GM21723 (cell line): ENCODE measurements around the gene RNF215.
"Not testable (repeated sequence)": the region's sequence is repeated elsewhere in the genome, so short reads cannot be mapped to it uniquely, and the experiment has no call there.

Source experiments
- ATAC-seq: cut with Tn5 transposase; IDR thresholded peaks from one replicate; pipeline ENCODE4 v1.9.1; 2021; ENCODE audit warnings: mild to moderate bottlenecking, moderate library complexity; ENCODE audit not compliant: unreplicated experiment

Gene RNF215

DNA sequence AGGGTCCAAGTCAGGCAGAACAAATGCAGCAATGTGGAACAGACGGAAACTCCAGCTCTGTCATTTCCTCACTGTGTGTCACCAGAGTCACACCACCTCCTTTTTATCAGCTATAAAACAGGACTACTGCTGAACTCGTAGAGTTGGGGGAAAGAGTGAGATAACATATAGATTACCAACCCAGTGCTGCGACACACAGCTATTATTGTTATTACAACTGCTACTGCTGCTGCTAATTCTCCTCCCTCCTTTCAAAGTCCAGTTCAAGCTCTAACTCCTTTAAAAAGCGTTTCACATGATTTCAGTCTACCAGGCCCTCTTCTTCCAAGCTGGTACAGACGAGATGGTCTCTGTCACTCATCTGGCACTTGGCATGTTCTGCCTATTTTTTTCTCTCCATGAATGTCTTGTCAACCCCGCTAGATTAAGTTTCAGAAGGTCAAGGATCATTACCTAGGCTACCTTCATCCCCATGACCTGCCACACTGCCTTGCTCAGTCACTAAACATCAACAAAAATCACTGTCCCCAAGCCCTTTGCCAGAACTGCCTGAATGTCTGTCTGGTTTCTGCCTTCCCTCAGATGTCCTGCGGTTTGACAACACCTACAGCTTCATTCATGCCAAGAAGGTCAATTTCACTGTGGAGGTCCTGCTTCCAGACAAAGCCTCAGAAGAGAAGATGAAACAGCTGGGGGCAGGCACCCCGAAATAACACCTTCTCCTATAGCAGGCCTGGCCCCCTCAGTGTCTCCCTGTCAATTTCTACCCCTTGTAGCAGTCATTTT, 34.7 kb upstream of the RNF215 start:
- no peak for ATAC-seq

DNA sequence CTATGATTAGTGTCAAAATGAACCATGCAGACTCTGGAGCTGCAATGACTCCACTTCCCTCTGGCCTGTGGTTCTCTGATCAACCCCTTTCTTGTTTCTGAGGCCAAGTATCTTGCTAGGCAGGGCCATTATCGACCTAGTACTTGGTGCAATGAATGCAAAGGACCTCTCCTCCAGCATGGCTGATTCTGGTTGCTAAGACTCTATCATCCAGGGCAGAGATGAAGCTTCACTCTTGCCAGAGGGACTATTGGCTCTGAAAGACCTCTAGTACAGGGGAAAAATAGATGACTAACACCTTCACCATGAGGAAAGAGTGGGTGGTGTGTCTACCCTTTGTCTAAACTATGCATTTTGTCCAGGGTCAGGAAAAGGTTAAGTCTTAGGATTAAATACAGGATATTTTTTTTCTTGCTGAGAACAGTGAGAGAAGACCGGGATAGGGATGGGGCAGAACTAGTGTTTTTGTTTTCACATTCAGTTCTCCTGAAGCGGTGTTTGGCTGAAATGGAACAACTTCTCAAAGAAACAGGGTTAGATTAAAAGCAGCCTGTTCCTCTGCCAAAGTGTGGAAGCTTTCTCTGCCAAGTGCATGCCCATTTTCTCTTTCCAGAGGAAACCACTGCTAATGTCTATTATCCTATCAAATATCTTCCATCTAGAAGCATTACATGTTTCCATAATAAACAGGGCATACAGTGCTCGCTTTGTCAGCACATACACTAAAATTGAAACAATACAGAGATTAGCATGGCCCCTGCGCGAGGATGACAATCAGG, 33.3 kb upstream of the RNF215 start:
- ATAC-seq: no peak

DNA sequence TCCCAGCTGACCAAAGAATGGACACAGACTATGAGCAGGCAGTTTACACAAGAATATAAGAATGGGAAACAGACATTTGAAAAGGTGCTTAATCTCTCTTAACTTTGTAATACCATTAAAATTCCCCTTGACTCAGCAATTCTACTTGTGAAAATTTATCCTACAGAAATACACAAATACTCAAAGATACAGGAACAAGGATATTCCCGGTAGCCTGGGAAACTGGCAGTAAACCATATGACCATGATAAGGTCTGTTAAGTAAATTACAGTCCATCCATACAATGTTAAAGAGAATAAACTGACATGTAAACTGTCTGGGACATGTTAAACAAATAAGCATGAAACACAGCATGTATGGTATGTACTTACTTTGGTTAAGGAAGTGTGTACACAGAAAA, 29.6 kb upstream of the RNF215 start:
- no peak for ATAC-seq

DNA sequence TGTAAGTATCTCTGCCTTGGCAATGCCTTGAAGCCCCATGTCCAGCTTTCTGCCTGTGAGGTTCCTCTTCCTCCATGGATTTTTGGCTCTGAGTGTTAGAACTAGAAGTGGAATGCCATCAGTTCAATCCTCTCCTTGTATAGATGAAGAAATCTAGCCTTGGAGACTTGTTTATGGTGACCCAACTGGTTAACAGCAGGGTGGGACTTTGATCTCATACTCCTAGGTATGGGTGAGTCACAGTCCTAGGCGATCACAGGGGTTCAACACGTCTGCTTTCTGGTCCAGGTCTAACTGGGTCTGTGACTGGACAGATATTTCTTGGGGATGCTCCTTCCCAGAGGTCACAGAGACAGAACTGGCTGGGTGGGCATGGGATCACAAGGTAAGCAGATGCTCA, 29.2 kb upstream of the RNF215 start:
- ATAC-seq: no peak

DNA sequence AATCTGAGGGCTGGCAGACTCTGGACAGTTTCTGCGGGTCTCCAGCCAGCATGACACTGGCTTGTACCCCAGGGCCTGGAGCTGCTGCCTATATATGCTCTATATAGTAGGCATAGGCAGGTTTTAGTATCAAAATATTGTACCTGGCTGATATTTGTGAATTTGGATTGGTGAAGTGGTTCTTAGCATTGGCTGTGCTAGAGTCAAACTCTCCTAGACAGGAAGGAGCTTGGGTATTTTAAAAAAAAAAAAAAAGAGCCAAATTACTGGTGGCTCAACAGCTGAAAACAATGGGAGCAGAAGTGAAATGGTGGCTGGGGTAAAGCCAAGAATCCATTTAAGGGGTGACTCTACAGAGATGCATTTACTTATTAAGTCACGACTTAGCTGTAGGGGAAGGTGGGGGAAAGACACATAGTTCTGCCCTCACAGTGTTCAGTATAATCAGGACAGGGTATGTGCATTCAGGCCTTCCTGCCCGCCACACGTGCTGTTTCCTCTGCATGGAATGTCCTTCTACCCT, 27.4 kb upstream of the RNF215 start:
- no peak for ATAC-seq

DNA sequence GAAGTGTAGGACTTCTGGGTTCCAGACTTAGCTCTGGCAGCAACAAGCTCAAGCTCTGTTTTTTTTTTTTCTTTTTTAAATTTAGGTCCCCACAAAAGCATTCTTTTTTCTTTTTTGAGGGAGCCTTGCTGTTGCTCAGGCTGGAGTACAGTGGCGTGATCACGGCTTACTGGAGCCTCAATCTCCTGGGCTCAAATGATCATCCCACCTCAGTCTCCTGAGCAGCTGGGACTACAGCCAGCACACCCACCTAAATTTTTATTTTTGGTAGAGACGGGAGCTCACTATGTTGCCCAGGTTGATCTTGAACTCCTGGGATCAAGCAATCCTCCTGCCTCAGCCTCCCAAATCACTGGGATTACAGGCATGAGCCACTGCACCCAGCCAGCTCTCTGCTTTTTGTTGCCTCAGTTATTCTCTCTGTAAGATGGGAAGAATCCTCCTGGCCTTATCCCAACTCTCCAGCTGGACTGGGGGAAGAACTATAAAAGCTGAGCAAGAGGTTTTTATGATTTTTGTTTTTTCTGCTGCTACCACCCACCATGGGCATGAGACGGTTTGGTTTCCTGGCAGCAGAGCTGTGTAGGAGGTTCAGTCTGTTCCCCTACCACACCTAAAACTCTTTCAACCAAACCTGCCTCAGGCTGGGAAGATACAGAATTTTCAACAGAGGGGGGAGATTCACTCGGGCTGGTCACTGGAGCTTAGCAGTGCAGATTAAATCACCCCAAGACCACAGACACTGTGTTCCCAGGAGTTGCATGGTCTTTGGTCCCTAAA, 26.7 kb upstream of the RNF215 start:
- ATAC-seq: no peak

DNA sequence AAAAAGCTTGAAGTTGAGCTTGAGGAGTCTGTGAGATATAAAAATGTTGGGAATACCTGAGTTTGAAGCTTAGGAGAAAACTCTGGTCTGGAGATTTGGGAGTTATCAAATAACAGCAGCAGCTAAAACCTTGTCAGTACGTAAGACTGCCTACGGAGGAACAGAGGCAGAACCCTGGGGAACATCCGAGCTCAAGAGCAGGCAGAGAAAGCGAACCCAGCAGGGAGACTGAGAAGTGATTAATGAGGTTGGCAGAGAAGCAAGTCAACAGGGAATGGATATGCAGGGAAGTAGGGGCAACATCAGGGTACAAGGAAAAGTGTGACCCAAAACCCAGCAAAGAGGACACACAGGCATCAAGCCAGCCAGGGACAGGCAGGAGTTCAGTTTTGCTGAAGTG, 25.8 kb upstream of the RNF215 start:
- ATAC-seq: no peak

DNA sequence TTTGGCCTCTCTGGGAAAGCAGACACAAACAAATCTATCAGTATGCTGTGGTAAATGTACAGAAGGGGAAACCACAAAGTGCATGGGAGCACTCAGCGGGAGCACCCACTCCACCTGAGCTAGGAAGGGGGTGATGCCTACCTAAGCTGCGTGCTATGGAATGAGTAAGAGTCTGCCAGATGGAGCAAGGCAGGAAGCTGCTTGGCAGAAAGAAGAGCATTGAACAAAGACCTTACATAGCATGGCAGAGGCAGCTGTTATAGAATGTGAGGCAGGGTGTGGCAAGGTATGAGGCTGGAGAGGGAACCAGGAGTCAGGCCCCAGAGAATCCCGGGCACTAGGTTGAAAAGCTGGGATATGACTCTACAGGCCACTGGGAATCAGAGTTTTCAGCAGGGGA, 24.6 kb upstream of the RNF215 start:
- no peak for ATAC-seq

DNA sequence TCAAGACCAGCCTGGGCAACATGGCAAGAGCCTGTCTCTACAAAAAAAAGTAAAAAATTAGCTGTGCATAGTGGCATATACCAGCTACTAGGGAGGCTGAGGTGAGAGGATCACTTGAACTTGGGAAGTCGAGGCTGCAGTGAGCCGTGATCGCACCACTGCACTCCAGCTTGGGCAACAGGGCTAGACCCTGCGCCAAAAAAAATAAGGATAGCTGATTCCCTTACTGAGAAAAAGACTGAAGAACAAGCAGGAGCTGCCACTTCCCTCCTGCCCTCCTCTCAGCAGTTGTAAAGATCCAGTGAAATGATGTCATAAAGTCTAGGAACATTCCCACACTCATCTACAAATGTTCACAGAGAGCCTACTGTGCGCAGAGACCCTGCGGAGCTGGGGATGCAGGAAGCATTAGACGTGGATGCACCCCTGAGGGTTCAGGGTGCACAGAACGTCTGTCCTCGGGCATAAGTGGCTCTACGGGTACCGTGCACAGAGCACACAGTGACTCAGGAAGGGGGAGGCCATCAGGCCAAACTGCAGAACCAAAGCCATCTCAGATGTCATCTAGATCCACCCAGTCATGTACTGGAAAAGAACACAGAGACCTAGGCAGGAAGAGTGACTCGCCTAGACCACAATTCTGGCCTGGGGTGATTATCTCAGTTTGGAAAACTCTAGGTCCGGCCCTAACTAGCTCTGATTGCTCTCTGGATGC, 21.3 kb upstream of the RNF215 start:
- no peak for ATAC-seq

DNA sequence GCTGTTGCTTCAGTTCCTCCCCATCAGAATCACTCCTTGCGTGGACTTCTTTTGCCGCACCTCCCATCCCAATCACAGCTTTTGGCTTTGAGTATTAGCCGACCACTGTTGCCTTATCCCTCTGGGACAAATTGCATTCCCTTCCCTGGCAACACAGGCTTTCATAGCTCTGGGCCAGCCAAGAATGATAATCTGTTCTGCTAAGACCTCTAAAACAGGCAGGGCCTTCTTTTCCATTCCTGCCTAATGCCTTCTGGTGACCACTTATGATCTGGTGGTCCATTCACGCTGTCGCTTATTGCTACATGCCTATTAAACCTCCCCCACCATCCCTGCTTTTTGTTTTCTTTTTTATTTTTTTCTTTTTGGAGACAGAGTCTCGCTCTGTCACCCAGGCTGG, 19.2 kb upstream of the RNF215 start:
- no peak for ATAC-seq

DNA sequence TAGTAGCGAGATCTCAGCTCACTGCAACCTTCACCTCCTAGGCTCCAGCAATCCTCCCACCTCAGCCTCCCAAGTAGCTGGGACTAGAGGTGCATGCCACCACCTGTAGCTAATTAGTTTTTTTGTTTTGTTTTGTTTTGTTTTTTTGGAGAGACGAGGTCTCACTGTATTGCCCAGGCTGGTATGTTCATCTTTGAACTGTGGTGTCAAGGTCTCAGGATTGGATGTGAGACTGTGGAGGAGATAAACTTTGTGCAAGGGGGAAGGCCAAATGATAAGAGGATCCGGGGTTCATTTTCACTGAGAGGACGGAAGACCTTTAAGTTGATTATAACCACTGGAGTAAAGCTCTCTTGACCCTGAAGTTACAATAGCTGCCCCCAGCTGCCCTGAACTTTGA, 18.5 kb upstream of the RNF215 start:
- ATAC-seq: no peak

DNA sequence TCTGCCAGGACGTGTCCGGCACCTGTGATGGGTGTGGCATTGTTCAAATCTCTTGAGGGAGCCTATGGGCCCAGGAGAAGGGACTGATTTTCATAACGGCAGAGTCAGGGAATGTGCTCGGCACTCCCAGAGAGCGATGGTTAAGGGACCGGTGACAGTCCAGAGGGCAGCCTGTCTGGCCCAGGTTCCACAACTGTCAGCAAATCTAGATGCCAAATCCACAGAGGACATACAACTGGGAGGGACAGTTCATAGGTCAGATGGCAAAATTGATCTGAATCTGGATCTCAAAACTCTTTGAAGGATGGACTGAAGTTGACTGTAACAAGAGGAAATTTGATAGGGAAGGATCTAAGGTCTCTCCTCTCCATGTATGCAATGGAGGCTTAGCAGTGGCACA, 17.1 kb upstream of the RNF215 start:
- no peak for ATAC-seq

DNA sequence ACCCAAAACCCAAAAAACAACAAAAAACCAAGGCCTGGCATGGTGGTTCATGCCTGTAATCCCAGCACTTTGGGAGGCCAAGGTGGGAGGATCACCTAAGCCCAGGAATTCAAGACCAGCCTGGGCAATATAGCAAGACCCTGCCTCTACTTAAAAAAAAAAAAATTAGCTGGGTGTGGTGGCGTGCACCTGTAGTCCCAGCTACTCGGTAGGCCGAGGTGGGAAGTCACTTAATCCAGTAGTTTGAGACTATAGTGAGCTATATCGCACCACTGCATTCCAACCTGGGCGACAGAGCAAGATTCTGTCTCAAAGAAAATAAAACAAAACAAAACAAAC, 15.5 kb upstream of the RNF215 start:
- not testable (repeated sequence) for ATAC-seq

DNA sequence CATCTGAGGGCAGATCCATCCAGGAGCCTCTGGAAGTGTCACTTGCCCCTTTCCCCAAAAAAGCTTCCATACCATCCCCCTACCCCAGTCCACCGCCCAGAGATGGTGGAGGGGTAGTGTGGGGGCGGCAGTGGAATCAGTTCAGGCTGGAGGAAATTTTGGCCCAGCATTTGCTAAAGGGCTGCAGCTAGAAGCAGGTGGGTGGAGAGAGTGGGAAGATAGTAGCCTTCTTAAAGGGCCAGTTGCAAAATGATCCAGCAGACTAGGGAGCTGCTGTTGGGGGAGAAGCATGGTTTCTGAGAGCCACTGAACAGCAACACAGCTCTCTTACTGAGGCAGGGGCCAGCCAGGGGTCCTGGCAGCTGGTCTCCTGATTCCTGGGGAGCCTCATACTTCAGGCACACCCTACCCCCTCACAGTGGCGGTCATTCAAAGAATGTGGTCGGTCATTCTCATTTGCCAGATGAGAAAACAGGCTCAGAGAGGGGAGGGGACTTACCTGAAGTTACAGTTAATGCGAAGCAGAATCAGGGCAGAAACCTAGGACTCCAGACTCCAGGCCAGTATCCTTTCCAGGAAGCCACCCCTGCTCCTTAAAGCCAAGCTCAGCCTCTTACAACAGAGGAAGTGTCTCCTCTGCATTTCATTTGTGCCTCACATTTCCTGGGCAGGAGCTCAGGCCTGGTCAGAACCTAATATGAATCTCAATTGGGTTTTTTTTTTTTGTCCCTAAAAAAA, 15.0 kb upstream of the RNF215 start:
- ATAC-seq: no peak

DNA sequence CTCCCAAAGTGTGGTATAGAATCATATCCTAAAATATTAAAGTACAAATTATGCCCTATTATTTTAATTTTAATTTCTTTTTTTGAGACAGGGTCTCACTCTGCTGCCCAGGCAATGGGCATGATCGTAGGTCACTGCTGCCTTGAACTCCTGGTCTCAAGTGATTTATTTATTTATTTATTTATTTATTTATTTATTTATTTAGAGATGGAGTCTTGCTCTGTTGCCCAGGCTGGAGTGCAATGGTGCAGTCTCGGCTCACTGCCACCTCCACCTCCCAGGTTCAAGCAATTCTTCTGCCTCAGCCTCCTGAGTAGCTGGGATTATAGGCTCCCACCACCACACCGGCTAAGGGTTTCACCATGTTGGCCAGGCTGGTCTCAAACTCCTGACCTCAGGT, 13.8 kb upstream of the RNF215 start:
- ATAC-seq: not testable (repeated sequence)

DNA sequence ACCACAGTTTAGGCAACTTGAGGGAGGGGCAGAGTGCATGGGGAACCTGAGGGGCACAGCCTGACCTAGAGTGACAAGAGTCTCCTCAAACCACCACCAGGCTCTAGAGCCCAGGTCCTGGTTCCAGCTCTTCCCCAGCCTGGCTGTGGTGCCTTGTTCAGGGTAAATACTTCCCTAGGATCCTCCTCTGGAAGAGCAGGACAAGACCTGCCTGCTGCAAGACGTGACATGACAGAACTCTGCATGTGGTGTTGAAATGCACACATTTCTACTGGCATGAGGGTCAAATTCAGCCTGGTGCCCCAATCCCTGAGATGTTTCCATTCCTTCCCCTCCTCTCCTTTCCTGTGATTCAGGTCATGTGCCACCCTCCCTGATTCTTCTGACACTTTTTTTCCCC, 12.9 kb upstream of the RNF215 start:
- ATAC-seq: no peak

DNA sequence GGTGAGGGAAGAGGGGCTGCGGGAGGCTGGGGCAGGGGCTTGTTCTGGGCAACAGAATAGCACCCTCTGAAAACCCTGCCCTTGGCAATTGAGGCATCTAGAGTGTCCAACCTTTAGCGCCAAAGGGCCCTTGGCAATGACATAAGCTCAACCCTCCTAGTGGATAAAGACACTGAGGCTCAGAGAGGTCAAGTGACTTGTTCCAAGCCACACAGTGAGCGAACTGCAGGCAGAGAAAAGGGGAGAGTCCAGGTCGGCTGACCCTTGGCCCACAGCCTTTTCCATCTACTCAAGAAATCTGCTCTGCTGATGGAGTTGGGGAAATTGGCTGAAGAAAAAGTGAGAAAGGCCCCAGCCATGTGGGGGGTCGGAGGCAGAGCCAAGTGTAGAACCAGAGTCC, 12.5 kb upstream of the RNF215 start:
- ATAC-seq: no peak

DNA sequence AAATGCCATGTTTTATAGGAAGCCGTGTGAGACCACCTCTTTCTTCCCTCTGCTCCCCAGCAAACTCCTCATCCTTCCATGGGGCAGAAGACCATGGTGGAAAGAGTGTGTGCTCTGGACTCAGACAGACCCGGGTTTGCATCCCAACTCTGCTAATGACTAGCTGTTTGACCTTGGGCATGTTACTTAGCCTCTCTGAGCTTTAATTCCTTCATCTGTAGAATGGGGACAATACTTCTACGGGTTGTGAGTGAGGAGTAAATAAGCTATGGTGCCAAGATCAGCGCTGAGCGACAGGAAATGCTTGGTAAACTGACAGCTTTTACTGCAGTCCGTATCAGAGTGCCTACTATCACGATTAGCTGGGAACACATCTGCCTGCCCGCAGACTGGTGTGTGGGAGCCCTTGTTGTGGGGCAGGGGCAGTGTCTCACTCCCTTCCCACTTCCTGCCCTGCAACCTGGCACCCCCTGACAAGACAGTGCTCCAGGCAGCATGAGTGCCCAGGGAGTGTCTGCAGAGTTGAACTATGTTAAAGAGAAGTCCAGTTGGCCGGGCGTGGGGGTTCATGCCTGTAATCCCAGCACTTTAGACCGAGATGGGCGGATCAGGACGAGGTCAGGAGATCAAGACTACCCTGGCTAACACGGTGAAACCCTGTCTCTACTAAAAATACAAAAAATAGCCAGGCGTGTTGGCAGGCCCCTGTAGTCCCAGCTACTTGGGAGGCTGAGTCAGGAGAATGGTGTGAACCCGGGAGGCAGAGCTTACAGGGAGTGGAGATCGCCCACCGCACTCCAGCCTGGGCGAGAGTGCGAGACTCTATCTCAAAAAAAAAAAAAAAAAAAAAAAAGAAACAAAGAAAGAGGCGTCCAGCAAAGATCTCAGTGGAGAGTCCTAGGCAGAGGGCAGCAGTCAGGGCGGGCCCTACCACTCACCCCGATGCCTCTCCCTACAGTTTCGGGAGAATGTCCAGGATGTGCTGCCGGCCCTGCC, 11.8 kb upstream of the RNF215 start:
- ATAC-seq: no peak
